ENCODE results near the gene TFCP2.
A peak's percentile ranks its signal among the peaks of the same experiment; 100 is the strongest.
"Not testable (repeated sequence)": the region's sequence is repeated elsewhere in the genome, so short reads cannot be mapped to it uniquely, and the experiment has no call there.

The TFCP2 gene, protein sequence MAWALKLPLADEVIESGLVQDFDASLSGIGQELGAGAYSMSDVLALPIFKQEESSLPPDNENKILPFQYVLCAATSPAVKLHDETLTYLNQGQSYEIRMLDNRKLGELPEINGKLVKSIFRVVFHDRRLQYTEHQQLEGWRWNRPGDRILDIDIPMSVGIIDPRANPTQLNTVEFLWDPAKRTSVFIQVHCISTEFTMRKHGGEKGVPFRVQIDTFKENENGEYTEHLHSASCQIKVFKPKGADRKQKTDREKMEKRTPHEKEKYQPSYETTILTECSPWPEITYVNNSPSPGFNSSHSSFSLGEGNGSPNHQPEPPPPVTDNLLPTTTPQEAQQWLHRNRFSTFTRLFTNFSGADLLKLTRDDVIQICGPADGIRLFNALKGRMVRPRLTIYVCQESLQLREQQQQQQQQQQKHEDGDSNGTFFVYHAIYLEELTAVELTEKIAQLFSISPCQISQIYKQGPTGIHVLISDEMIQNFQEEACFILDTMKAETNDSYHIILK

DNA sequence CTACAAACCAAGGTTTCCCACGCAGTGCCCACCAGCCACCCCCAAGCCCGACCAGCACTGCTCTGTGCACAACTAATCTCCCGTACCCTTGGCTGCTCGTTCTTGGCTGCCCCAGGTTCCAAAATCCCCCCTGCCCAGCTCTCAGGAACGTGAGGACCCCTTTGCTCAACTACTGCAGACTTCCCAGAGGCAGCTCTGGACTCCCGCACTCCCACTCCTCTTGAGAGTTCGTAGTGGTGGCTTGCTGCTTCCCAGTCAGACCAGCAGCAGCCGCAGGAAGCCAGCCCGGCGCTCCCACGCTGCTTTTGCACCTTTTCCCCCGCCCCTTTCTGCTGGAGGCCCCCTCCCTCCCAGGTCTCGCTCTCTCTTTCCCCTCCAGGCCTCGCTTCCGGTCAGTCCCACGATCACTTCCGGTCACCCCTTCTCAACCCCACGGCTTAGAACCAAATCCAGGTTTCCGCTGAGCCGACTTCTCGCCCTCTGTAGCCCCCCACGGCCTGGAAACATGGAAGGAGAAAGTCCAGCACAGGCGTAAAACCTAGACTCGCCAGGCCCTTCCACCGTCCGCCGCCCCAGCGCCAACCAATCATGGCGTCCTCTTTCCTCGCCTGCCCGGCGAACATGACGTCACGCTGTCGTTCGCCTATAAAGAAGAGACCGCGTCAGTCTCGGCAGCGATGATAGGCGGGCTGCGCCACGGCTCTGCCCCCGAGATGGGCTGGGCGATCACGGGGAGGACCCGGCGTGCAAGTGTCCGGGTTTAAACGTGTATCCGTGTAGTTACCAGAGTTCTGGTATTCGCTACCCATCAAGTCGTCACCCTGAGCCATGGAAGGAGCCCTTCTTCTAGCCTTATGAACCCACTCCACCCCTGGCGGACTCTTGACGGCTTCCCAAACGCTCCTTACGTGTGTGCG is at the start of gene TFCP2:
Gene TFCP2 (minus strand): TSS at position 621 of the 917 bp plus-strand sequence. CDS start 713 bp downstream, outside the sequence.
- DNase-seq (ENCODE audit: low spot score) = peak; percentile 98
- TF ChIP-seq, protein P1, sequence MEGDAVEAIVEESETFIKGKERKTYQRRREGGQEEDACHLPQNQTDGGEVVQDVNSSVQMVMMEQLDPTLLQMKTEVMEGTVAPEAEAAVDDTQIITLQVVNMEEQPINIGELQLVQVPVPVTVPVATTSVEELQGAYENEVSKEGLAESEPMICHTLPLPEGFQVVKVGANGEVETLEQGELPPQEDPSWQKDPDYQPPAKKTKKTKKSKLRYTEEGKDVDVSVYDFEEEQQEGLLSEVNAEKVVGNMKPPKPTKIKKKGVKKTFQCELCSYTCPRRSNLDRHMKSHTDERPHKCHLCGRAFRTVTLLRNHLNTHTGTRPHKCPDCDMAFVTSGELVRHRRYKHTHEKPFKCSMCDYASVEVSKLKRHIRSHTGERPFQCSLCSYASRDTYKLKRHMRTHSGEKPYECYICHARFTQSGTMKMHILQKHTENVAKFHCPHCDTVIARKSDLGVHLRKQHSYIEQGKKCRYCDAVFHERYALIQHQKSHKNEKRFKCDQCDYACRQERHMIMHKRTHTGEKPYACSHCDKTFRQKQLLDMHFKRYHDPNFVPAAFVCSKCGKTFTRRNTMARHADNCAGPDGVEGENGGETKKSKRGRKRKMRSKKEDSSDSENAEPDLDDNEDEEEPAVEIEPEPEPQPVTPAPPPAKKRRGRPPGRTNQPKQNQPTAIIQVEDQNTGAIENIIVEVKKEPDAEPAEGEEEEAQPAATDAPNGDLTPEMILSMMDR (IDR thresholded peaks at IDR 0.05) = no peak
- Histone ChIP-seq H3K27ac (peak within 1 kb of the TSS; percentile 95 to 97), H3K4me3 (peak within 1 kb of the TSS; percentile 84)

- H3K27ac ChIP-seq = no peak overlapping the region
- TF ChIP-seq, protein P1 (IDR thresholded peaks at IDR 0.05) = no peak
- no peak overlapping the region for H3K4me3 ChIP-seq
- no peak for DNase-seq (ENCODE audit: low spot score)
Observed at GRCh38 chr12:51222461-51222860, 49.5 kb upstream of the TFCP2 start.

- not testable (repeated sequence) for H3K27ac ChIP-seq; DNase-seq (ENCODE audit: low spot score); H3K4me3 ChIP-seq
Observed at GRCh38 chr12:51219857-51220256, 46.9 kb upstream of the TFCP2 start.

DNA sequence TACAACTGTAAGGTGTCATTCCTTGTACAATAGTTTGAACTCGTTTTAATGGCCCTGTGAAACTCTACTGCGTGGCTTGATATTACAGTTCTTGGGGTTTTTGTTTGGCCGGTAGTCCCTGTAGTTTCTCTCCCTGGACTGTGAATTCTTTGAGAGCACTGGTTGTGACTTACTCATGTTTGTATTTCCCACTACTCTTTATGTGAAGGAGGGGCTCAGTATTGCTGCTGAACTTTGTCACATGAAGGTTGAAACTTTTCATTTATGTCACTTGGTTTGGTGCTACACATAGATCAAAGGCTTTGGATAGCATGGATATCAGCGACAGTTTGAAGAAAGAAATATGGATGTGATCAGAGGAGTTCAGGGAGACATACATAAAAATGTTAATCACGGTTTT is 46.4 kb upstream of the TFCP2 start:
- TF ChIP-seq, protein P1 (IDR thresholded peaks at IDR 0.05) = no peak
- DNase-seq (ENCODE audit: low spot score) = no peak
- H3K27ac ChIP-seq = peak overlapping the region in 1 of 2 donors; percentile 100
- H3K4me3 ChIP-seq = peak overlapping the region; percentile 95

GRCh38 chr12:51218607-51219161 is 45.7 kb upstream of the TFCP2 start:
- Histone ChIP-seq H3K27ac (peak overlapping the region; percentile 98 to 100), H3K4me3 (peak overlapping the region; percentile 95)
- TF ChIP-seq, protein P1 (IDR thresholded peaks at IDR 0.05) = no peak
- DNase-seq (ENCODE audit: low spot score) = no peak

DNA sequence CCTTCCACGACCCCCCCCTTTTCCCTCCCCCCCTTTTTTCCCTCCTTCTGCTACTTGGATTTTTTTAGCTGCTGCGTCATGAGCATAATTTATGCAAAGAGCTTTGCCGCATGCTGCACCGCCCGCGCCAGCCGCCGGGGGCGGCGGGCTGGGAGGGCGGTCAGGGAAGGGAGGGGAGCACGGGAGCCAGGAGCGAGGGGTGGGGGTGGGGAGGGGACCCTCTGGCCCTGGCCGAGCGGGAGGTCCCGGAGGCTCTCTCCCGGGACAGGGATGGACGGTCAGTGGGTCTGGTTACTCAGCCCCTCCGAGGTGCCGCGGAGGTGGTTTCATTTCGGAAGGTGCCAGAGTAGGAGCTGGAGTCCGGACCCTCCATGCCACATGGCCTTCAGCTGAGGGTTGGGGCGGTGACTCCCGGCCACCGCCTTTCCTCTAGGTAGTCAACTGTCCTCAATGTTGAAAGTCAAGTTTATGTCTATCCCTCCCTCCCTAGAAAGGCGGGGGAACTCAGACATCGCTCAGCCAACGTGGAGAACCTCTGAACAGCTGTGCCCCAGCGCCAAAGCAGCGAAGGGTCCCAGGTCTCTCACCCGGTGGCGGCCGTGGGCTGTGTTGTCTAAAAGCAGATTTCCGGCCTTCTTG is 45.2 kb upstream of the TFCP2 start, which contains the start of gene POU6F1:
Gene POU6F1 (minus strand): TSS at position 95 of the 639 bp plus-strand sequence. CDS start 11,226 bp downstream, outside the sequence.
- peak within 1 kb of the TSS; percentile 95 for H3K4me3 ChIP-seq
- peak; percentile 89 for DNase-seq (ENCODE audit: low spot score)
- H3K27ac ChIP-seq = peak within 1 kb of the TSS; percentile 98 to 100
- TF ChIP-seq, protein P1 (IDR thresholded peaks at IDR 0.05) = peak; percentile 78
